ENCODE data around the gene P4HA1.

P4HA1 gene

DNA sequence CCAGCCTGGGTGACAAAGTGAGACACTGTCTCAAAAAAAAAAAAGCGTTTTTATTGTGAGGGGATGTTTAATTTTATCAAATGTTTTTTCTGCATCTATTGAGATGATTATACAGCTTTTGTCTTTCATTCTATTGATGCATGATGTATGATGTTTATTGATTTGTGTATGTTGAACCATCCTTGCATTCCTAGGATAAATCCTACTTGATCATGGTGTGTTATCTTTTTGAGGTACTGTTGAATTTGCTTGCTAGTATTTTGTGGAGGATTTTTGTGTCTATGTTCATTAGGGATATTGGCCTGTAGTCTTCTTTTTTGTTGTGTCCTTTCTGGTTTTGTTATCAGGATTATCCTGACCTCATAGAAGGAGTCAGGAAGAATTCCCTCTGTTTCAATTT is 119.8 kb downstream of the P4HA1 start:
- DNase-seq: no peak

All from stimulated activated CD4-positive, alpha-beta T cell treated with anti-CD3 and anti-CD28 coated beads, Interleukin-2, amount 100 ng/mL, for 24 hours (primary cell).